Activated CD4-positive, alpha-beta memory T cell treated with anti-CD3 and anti-CD28 coated beads, Interleukin-2, amount 10 ng/mL, durations not matched to agents 7 days and 5 days (primary cell): Measurements from ENCODE around the gene LONRF2. TPM values are rescaled to one million over a fixed set of nuclear protein-coding genes. Genes with fewer than 3 reads are reported as not detected.

Experiments used
- CTCF ChIA-PET: fragments of 350-600 bp; sonication (Branson Sonifier 250); formaldehyde crosslinking; loops from one replicate; lab custom pipeline; 2021; ENCODE audit warnings: antibody characterized with exemption, inconsistent platforms; lab: Charles Lee
- POLR2A ChIA-PET: fragments of 350-600 bp; sonication (Branson Sonifier 250); formaldehyde crosslinking; loops from one replicate; lab custom pipeline; 2021; ENCODE audit warnings: antibody characterized with exemption; lab: Charles Lee
- DNase-seq: peaks from one replicate; pipeline ENCODE4 v3.0.0-alpha.2; 2020
- H3K27ac Mint-ChIP-seq: one replicate; pipeline ENCODE4 v1.8.0; 2021; ENCODE audit warnings: mild to moderate bottlenecking, mixed read lengths
- H3K27me3 Mint-ChIP-seq: one replicate; pipeline ENCODE4 v1.8.0; 2021; ENCODE audit warnings: mixed read lengths
- H3K36me3 Mint-ChIP-seq: one replicate; pipeline ENCODE4 v1.8.0; 2021; ENCODE audit warnings: low read depth, mixed read lengths
- H3K4me1 Mint-ChIP-seq: one replicate; pipeline ENCODE4 v1.8.0; 2021; ENCODE audit warnings: mixed read lengths
- H3K4me3 Mint-ChIP-seq: one replicate; pipeline ENCODE4 v1.8.0; 2021; ENCODE audit warnings: mild to moderate bottlenecking, mixed read lengths
- H3K9me3 Mint-ChIP-seq: one replicate; pipeline ENCODE4 v1.8.0; 2021; ENCODE audit warnings: mixed read lengths
- total RNA-seq, 2 experiments: library from RNA; stranded (reverse); gene quantifications; one replicate each; pipeline ENCODE4 v1.2.3, GENCODE V29; 2021

The LONRF2 gene
- total RNA-seq, 2 experiments from 2014 or later, result 0.08 to 0.10 TPM

GRCh38 chr2:100269889-100270288 lies 52.4 kb downstream of the LONRF2 start:
- no peaks in the 10 kb centered on the region for H3K36me3 Mint-ChIP-seq
- H3K4me3 Mint-ChIP-seq, result no peak overlapping the region
- DNase-seq, result no peak
- H3K9me3 Mint-ChIP-seq, result no peaks in the 10 kb centered on the region
- H3K27me3 Mint-ChIP-seq, result no peaks in the 10 kb centered on the region
- H3K4me1 Mint-ChIP-seq, result peaks cover 4% of the 10 kb centered on the region
- POLR2A ChIA-PET, result no interaction called here
- no peak overlapping the region for H3K27ac Mint-ChIP-seq
- CTCF ChIA-PET, result interaction anchor here (1.4 kb wide), 1 partner anchor 111 kb away, joined by 5 read pairs; no protein-coding TSS in a partner anchor

DNA sequence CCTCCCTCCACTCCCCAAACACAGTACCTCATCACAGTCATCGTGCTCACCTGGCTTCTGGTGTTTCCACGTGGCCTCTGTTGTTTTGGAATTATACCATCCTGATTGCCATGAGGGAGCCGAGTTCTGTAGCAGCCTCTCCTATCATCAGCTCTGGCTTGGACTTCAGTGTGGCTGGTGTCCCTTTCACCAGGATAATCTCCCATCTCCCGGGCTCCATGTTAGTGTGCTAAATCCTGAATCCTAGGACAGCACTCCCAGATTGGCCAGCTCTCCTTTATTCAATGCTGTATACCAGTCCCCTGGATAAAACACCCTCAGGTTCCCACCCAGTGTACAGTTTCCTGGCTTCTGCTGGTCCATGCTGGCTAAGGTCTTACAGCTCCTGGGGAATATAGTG lies 53.3 kb downstream of the LONRF2 start:
- POLR2A ChIA-PET, result no interaction called here
- CTCF ChIA-PET, result interaction anchor here (1.4 kb wide), 1 partner anchor 112 kb away, joined by 5 read pairs; no protein-coding TSS in a partner anchor
- Mint-ChIP-seq H3K27me3 (no peaks in the 10 kb centered on the region), H3K36me3 (no peaks in the 10 kb centered on the region), H3K4me1 (peaks cover 3% of the 10 kb centered on the region), H3K4me3 (no peak overlapping the region), H3K9me3 (no peaks in the 10 kb centered on the region), H3K27ac (no peak overlapping the region)
- no peak for DNase-seq

DNA sequence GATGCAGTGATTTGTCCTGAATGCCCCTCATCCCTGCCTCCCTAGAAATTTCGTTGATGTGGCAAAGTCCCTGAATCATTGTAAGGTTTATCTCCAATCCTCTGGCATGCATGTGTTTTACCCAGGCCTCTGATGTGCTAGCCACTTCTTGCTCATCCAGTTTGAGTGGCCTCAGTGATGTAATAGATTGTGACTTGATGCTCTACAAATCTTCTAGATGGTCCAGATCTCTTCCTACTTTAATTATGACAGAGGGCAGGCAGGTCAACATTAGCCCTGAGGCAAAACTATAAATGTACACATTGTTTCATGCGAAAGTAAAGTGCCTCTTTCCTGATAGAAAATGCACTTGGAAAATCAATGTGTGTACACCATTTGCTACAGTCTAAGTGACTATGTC lies 54.5 kb downstream of the LONRF2 start:
- ChIA-PET POLR2A (no interaction called here), CTCF (interaction anchor here (1.5 kb wide), 1 partner anchor 24 kb away, joined by 5 read pairs; no protein-coding TSS in a partner anchor)
- no peaks in the 10 kb centered on the region for H3K9me3 Mint-ChIP-seq
- no peak overlapping the region for H3K4me3 Mint-ChIP-seq
- no peak for DNase-seq
- H3K27ac Mint-ChIP-seq, result no peak overlapping the region
- H3K36me3 Mint-ChIP-seq, result no peaks in the 10 kb centered on the region
- no peaks in the 10 kb centered on the region for H3K27me3 Mint-ChIP-seq
- H3K4me1 Mint-ChIP-seq, result no peaks in the 10 kb centered on the region

DNA sequence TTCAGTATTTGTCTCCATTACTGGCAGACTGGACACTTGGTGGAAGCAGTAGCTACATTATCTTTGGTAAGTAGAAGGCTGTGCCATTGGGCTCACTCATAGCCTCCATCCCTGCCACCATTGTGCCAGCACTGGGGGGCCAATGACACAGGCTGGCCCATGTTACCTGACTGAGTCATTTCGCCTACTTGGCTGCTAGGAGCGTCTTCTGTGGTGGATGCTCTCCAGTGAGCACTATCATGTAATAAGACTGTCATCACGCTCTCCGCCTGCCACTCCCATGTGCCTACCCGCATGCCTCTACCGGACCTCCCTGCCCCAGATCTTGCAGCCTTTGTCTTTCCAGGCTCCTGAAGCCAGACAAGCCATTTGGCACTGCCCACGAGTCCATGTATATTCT lies 56.2 kb downstream of the LONRF2 start:
- Mint-ChIP-seq H3K27ac (no peak overlapping the region), H3K9me3 (no peaks in the 10 kb centered on the region), H3K4me3 (no peak overlapping the region), H3K4me1 (no peaks in the 10 kb centered on the region), H3K36me3 (no peaks in the 10 kb centered on the region), H3K27me3 (no peaks in the 10 kb centered on the region)
- POLR2A ChIA-PET, result no interaction called here
- CTCF ChIA-PET, result interaction anchor here (1.5 to 2.4 kb wide), 2 partner anchors 25 to 115 kb away, joined by 5 to 24 read pairs; no protein-coding TSS in a partner anchor
- DNase-seq, result no peak

GRCh38 chr2:100265226-100265625 lies 57.1 kb downstream of the LONRF2 start:
- Mint-ChIP-seq H3K27me3 (no peaks in the 10 kb centered on the region), H3K9me3 (no peaks in the 10 kb centered on the region), H3K4me3 (no peak overlapping the region), H3K4me1 (no peaks in the 10 kb centered on the region), H3K36me3 (no peaks in the 10 kb centered on the region), H3K27ac (no peak overlapping the region)
- CTCF ChIA-PET, result interaction anchor here (2.4 kb wide), 1 partner anchor 116 kb away, joined by 24 read pairs; no protein-coding TSS in a partner anchor
- POLR2A ChIA-PET, result no interaction called here
- no peak for DNase-seq

DNA sequence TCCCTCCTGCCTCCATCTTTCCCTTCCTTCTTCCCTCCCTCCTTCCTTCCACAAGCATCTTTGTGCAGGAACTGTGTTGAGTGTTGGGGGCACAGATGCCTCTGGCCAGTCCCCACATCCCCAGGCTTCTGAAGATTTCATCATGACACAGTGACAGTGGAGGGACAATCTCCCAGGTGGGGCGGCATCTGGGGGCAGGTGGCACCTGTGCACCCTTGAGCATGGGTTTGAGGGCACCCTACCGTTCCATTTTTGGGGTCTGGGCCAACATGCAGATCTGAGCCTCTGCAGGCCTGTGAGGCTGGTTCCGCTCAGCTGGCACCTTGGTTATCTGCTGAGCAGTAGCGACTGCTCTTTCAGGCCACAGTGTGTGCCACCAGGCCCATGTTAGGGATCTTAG lies 57.6 kb downstream of the LONRF2 start:
- Mint-ChIP-seq H3K4me1 (no peaks in the 10 kb centered on the region), H3K9me3 (no peaks in the 10 kb centered on the region), H3K27me3 (no peaks in the 10 kb centered on the region), H3K4me3 (no peak overlapping the region), H3K27ac (no peak overlapping the region), H3K36me3 (no peaks in the 10 kb centered on the region)
- CTCF ChIA-PET, result interaction anchor here (0.6 to 6.2 kb wide), 3 partner anchors 116 to 397 kb away, joined by 3 to 135 read pairs (median 29); no protein-coding TSS in a partner anchor
- POLR2A ChIA-PET, result no interaction called here
- no peak for DNase-seq

GRCh38 chr2:100264121-100264520 lies 58.2 kb downstream of the LONRF2 start:
- POLR2A ChIA-PET, result interaction anchor here (2.9 kb wide), 1 partner anchor 117 kb away, joined by 17 read pairs; no protein-coding TSS in a partner anchor
- CTCF ChIA-PET, result interaction anchor here (0.6 to 6.2 kb wide), 6 partner anchors 8 to 397 kb away, joined by 3 to 135 read pairs (median 10); no protein-coding TSS in a partner anchor
- Mint-ChIP-seq H3K4me3 (no peak overlapping the region), H3K27me3 (no peaks in the 10 kb centered on the region), H3K36me3 (no peaks in the 10 kb centered on the region), H3K9me3 (no peaks in the 10 kb centered on the region), H3K27ac (no peak overlapping the region), H3K4me1 (no peaks in the 10 kb centered on the region)
- DNase-seq, result no peak

- no peaks in the 10 kb centered on the region for H3K36me3 Mint-ChIP-seq
- no peak overlapping the region for H3K27ac Mint-ChIP-seq
- H3K4me1 Mint-ChIP-seq, result no peaks in the 10 kb centered on the region
- POLR2A ChIA-PET, result interaction anchor here (2.9 kb wide), 1 partner anchor 118 kb away, joined by 17 read pairs; no protein-coding TSS in a partner anchor
- peak; percentile 60 for DNase-seq
- CTCF ChIA-PET, result interaction anchor here (0.6 to 6.2 kb wide), 27 partner anchors 10 to 703 kb away, joined by 3 to 135 read pairs (median 4); partner anchors contain the start of gene PDCL3
- no peaks in the 10 kb centered on the region for H3K9me3 Mint-ChIP-seq
- no peaks in the 10 kb centered on the region for H3K27me3 Mint-ChIP-seq
- H3K4me3 Mint-ChIP-seq, result no peak overlapping the region
Observed at GRCh38 chr2:100262555-100263320, 59.6 kb downstream of the LONRF2 start.

GRCh38 chr2:100262046-100262445 lies 60.3 kb downstream of the LONRF2 start:
- no peak for DNase-seq
- no peaks in the 10 kb centered on the region for H3K27me3 Mint-ChIP-seq
- H3K9me3 Mint-ChIP-seq, result no peaks in the 10 kb centered on the region
- H3K36me3 Mint-ChIP-seq, result no peaks in the 10 kb centered on the region
- no peaks in the 10 kb centered on the region for H3K4me1 Mint-ChIP-seq
- H3K4me3 Mint-ChIP-seq, result no peak overlapping the region
- ChIA-PET POLR2A (interaction anchor here (0.9 to 2.9 kb wide), 2 partner anchors 119 to 255 kb away, joined by 3 to 17 read pairs; no protein-coding TSS in a partner anchor), CTCF (interaction anchor here (0.7 to 6.2 kb wide), 22 partner anchors 11 to 703 kb away, joined by 3 to 135 read pairs (median 4); partner anchors contain the start of gene PDCL3)
- no peak overlapping the region for H3K27ac Mint-ChIP-seq

GRCh38 chr2:100260712-100261620 lies 61.3 kb downstream of the LONRF2 start:
- POLR2A ChIA-PET, result interaction anchor here (0.9 to 2.9 kb wide), 2 partner anchors 120 to 254 kb away, joined by 3 to 17 read pairs; no protein-coding TSS in a partner anchor
- Mint-ChIP-seq H3K27me3 (no peaks in the 10 kb centered on the region), H3K27ac (no peak overlapping the region), H3K9me3 (no peaks in the 10 kb centered on the region), H3K36me3 (no peaks in the 10 kb centered on the region), H3K4me1 (no peaks in the 10 kb centered on the region), H3K4me3 (no peak overlapping the region)
- DNase-seq, result no peak
- CTCF ChIA-PET, result interaction anchor here (1.0 to 6.2 kb wide), 9 partner anchors 9 to 702 kb away, joined by 3 to 135 read pairs (median 12); no protein-coding TSS in a partner anchor

GRCh38 chr2:100259106-100259505 lies 63.2 kb downstream of the LONRF2 start:
- CTCF ChIA-PET, result interaction anchor here (6.2 kb wide), 1 partner anchor 121 kb away, joined by 135 read pairs; no protein-coding TSS in a partner anchor

DNA sequence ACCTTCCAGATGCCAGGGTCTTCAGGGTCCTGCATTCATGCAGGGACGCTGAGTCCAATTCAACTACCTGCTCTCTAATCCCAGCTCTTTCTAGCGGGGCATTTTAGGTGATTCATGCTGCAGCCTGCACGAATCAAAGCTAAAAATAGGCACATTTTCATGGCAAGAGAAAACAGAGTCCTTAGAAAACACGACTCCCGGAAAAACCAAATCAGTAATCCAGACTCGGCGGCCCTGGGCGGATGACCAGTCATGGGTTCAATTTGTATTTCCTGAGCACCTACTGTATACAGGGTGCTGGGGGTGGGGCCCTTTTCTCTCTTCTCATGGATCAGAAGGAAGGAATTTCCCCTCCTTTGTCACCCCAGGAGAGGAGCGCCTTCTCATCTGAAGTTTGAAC lies 64.4 kb downstream of the LONRF2 start:
- Mint-ChIP-seq H3K4me1 (no peaks in the 10 kb centered on the region), H3K9me3 (no peaks in the 10 kb centered on the region), H3K27ac (no peak overlapping the region), H3K36me3 (no peaks in the 10 kb centered on the region), H3K4me3 (no peak overlapping the region), H3K27me3 (no peaks in the 10 kb centered on the region)
- DNase-seq, result no peak
- ChIA-PET CTCF (interaction anchor here (0.7 to 1.1 kb wide), 2 partner anchors 123 to 439 kb away, joined by 3 read pairs; no protein-coding TSS in a partner anchor), POLR2A (no interaction called here)

More at GRCh38 chr2:100259106-100259505, 63.2 kb downstream of the LONRF2 start:
- H3K4me3 Mint-ChIP-seq, result no peak overlapping the region
- H3K4me1 Mint-ChIP-seq, result no peaks in the 10 kb centered on the region
- H3K27ac Mint-ChIP-seq, result no peak overlapping the region
- no peak for DNase-seq
- no peaks in the 10 kb centered on the region for H3K27me3 Mint-ChIP-seq
- no peaks in the 10 kb centered on the region for H3K36me3 Mint-ChIP-seq
- POLR2A ChIA-PET, result no interaction called here
- no peaks in the 10 kb centered on the region for H3K9me3 Mint-ChIP-seq
